Endothelial cell (in vitro differentiated cells): Measurements from ENCODE around the gene RPS26. TPM values are rescaled to one million over a fixed set of nuclear protein-coding genes. Genes with fewer than 3 reads are reported as not detected.
A peak's percentile ranks its signal among the peaks of the same experiment; 100 is the strongest.
"Not testable (repeated sequence)": the region's sequence is repeated elsewhere in the genome, so short reads cannot be mapped to it uniquely, and the experiment has no call there.

Experiments
- DNase-seq: peaks from one replicate; pipeline ENCODE4 v3.0.0; 2021; ENCODE audit warnings: low spot score
- H3K27ac Mint-ChIP-seq: one replicate; pipeline ENCODE4 v1.8.0; 2021; ENCODE audit warnings: mixed read lengths, inconsistent platforms; ENCODE audit not compliant: unreplicated experiment
- H3K27me3 Mint-ChIP-seq: one replicate; pipeline ENCODE4 v1.8.0; 2021; ENCODE audit warnings: mild to moderate bottlenecking, moderate library complexity, mixed read lengths, inconsistent platforms; ENCODE audit not compliant: unreplicated experiment
- H3K36me3 Mint-ChIP-seq: one replicate; pipeline ENCODE4 v1.8.0; 2021; ENCODE audit warnings: mild to moderate bottlenecking, low read depth, mixed read lengths, inconsistent platforms; ENCODE audit not compliant: unreplicated experiment
- H3K4me1 Mint-ChIP-seq: one replicate; pipeline ENCODE4 v1.8.0; 2021; ENCODE audit warnings: mild to moderate bottlenecking, mixed read lengths, inconsistent platforms; ENCODE audit not compliant: unreplicated experiment
- H3K4me3 Mint-ChIP-seq: one replicate; pipeline ENCODE4 v1.8.0; 2021; ENCODE audit warnings: mild to moderate bottlenecking, mixed read lengths, inconsistent platforms; ENCODE audit not compliant: unreplicated experiment
- H3K9me3 Mint-ChIP-seq: one replicate; pipeline ENCODE4 v1.8.0; 2021; ENCODE audit warnings: mixed read lengths, inconsistent platforms; ENCODE audit not compliant: unreplicated experiment
- total RNA-seq: library from RNA; stranded (reverse); fragmentation: NEBNext Ultra II Directional; extraction: Animal tissue kit (Norgen Biotek cat#: 25700); gene quantifications from one replicate; pipeline ENCODE4 v1.2.1, GENCODE V29; 2021; ENCODE audit not compliant: unreplicated experiment
- TF ChIP-seq, protein P1 (sequence below): fragments of 200-600 bp; sonication (generic); IDR thresholded peaks from one replicate; pipeline ENCODE4 v1.5.0; 2021; ENCODE audit warnings: antibody characterized with exemption; ENCODE audit not compliant: unreplicated experiment

Gene RPS26
- total RNA-seq, 1 donor from 2014 or later, result 45.8 TPM

GRCh38 chr12:56034586-56035332, 7.0 kb upstream of the RPS26 start:
- Mint-ChIP-seq H3K27me3 (peaks cover 1% of the 10 kb centered on the region), H3K36me3 (peaks cover 10% of the 10 kb centered on the region), H3K9me3 (no peaks in the 10 kb centered on the region), H3K27ac (no peak overlapping the region), H3K4me3 (no peak overlapping the region), H3K4me1 (peaks cover 4% of the 10 kb centered on the region)
- no peak for DNase-seq
- TF ChIP-seq, protein P1, sequence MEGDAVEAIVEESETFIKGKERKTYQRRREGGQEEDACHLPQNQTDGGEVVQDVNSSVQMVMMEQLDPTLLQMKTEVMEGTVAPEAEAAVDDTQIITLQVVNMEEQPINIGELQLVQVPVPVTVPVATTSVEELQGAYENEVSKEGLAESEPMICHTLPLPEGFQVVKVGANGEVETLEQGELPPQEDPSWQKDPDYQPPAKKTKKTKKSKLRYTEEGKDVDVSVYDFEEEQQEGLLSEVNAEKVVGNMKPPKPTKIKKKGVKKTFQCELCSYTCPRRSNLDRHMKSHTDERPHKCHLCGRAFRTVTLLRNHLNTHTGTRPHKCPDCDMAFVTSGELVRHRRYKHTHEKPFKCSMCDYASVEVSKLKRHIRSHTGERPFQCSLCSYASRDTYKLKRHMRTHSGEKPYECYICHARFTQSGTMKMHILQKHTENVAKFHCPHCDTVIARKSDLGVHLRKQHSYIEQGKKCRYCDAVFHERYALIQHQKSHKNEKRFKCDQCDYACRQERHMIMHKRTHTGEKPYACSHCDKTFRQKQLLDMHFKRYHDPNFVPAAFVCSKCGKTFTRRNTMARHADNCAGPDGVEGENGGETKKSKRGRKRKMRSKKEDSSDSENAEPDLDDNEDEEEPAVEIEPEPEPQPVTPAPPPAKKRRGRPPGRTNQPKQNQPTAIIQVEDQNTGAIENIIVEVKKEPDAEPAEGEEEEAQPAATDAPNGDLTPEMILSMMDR, result no peak

- Mint-ChIP-seq H3K9me3 (no peaks in the 10 kb centered on the region), H3K27me3 (peaks cover 4% of the 10 kb centered on the region), H3K4me1 (peaks cover 10% of the 10 kb centered on the region), H3K27ac (no peak overlapping the region), H3K36me3 (peaks cover 14% of the 10 kb centered on the region), H3K4me3 (no peak overlapping the region)
- DNase-seq, result no peak
- TF ChIP-seq, protein P1, result no peak
These were observed 4.6 kb upstream of the RPS26 start for GRCh38 chr12:56037161-56037560.

DNA sequence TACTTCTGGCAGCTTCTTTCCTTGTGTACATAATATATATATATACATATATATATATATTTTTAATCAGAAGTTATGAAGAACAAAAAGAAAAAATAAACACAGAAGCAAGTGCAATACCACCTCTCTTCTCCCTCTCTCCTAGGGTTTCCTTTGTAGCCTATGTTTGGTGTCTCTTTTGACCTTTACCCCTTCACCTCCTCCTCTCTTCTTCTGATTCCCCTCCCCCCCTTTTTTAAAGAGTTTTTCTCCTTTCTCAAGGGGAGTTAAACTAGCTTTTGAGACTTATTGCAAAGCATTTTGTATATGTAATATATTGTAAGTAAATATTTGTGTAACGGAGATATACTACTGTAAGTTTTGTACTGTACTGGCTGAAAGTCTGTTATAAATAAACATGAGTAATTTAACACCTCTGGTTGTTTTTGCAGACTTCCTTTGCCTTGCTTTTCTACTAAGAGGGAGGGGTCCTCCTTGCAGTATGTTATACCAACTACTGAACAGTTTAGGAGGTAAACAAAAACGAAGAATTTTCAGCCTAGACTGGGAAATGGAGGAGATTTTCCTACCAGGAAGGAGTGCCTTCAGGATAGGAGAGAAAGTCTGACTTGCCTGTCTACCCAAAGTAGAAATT, 3.6 kb upstream of the RPS26 start:
- H3K36me3 Mint-ChIP-seq, result peaks cover 13% of the 10 kb centered on the region
- H3K27me3 Mint-ChIP-seq, result peaks cover 8% of the 10 kb centered on the region
- TF ChIP-seq, protein P1, result no peak
- H3K9me3 Mint-ChIP-seq, result no peaks in the 10 kb centered on the region
- H3K27ac Mint-ChIP-seq, result peak overlapping the region; percentile 48
- peaks cover 16% of the 10 kb centered on the region for H3K4me1 Mint-ChIP-seq
- DNase-seq, result no peak
- H3K4me3 Mint-ChIP-seq, result no peak overlapping the region

GRCh38 chr12:56040151-56040550, 1.6 kb upstream of the RPS26 start:
- Mint-ChIP-seq H3K4me3 (no peak overlapping the region), H3K4me1 (peaks cover 22% of the 10 kb centered on the region), H3K36me3 (peaks cover 28% of the 10 kb centered on the region), H3K9me3 (no peaks in the 10 kb centered on the region), H3K27me3 (peaks cover 8% of the 10 kb centered on the region), H3K27ac (no peak overlapping the region)
- TF ChIP-seq, protein P1, result no peak
- no peak for DNase-seq

DNA sequence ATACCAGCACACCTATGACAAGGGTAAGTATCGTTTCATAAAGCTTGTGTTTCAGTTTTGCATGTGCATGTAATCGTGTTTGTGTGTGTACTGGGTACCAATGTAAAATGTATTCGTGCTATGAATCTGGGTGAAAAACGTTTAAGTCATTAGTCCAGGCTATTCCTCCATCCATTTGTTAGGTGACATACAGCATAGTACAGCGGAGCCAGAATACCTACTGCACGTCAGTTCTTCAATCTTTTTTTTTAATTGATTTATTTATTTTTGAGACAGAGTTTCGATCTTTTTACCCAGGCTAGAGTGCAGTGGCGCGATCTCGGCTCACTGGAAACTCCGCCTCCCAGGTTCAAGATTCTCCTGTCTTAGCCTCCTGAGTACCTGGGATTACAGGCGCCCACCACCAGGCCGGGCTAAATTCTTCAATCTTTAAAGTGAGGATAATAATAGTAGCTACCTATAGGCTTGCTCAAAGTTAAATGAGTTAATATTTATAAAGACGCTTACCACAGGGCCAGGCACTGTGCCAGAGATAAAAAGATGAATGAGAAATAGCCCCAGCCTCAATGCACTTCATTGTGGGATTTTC, 661 bp upstream of the RPS26 start:
- TF ChIP-seq, protein P1, result no peak
- Mint-ChIP-seq H3K27me3 (peaks cover 8% of the 10 kb centered on the region), H3K4me3 (peak overlapping the region; percentile 80), H3K36me3 (peaks cover 28% of the 10 kb centered on the region), H3K4me1 (peaks cover 22% of the 10 kb centered on the region), H3K27ac (peak overlapping the region; percentile 91), H3K9me3 (no peaks in the 10 kb centered on the region)
- DNase-seq, result no peak

DNA sequence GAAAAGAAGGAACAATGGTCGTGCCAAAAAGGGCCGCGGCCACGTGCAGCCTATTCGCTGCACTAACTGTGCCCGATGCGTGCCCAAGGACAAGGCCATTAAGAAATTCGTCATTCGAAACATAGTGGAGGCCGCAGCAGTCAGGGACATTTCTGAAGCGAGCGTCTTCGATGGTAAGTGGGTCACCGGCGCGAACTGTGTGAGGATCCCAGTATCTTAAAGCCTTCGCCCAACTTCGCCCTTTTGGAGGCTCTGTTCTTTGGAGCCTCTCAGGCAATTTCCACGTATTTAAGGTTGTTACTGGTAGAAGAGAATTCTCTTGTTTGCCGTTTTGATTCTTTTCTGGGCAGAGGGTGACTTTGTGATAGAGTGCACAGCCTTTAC, 704 bp downstream of the RPS26 start:
- H3K9me3 Mint-ChIP-seq, DNase-seq, H3K27me3 Mint-ChIP-seq: not testable (repeated sequence)
- Mint-ChIP-seq H3K36me3 (peaks cover 28% of the 10 kb centered on the region), H3K27ac (peak overlapping the region; percentile 96), H3K4me3 (peak overlapping the region; percentile 98), H3K4me1 (peaks cover 22% of the 10 kb centered on the region)
